ENCODE measurements around the gene MPDZ.
A peak's percentile ranks its signal among the peaks of the same experiment; 100 is the strongest.

Gene MPDZ, protein sequence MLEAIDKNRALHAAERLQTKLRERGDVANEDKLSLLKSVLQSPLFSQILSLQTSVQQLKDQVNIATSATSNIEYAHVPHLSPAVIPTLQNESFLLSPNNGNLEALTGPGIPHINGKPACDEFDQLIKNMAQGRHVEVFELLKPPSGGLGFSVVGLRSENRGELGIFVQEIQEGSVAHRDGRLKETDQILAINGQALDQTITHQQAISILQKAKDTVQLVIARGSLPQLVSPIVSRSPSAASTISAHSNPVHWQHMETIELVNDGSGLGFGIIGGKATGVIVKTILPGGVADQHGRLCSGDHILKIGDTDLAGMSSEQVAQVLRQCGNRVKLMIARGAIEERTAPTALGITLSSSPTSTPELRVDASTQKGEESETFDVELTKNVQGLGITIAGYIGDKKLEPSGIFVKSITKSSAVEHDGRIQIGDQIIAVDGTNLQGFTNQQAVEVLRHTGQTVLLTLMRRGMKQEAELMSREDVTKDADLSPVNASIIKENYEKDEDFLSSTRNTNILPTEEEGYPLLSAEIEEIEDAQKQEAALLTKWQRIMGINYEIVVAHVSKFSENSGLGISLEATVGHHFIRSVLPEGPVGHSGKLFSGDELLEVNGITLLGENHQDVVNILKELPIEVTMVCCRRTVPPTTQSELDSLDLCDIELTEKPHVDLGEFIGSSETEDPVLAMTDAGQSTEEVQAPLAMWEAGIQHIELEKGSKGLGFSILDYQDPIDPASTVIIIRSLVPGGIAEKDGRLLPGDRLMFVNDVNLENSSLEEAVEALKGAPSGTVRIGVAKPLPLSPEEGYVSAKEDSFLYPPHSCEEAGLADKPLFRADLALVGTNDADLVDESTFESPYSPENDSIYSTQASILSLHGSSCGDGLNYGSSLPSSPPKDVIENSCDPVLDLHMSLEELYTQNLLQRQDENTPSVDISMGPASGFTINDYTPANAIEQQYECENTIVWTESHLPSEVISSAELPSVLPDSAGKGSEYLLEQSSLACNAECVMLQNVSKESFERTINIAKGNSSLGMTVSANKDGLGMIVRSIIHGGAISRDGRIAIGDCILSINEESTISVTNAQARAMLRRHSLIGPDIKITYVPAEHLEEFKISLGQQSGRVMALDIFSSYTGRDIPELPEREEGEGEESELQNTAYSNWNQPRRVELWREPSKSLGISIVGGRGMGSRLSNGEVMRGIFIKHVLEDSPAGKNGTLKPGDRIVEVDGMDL (N-terminal part only)

DNA sequence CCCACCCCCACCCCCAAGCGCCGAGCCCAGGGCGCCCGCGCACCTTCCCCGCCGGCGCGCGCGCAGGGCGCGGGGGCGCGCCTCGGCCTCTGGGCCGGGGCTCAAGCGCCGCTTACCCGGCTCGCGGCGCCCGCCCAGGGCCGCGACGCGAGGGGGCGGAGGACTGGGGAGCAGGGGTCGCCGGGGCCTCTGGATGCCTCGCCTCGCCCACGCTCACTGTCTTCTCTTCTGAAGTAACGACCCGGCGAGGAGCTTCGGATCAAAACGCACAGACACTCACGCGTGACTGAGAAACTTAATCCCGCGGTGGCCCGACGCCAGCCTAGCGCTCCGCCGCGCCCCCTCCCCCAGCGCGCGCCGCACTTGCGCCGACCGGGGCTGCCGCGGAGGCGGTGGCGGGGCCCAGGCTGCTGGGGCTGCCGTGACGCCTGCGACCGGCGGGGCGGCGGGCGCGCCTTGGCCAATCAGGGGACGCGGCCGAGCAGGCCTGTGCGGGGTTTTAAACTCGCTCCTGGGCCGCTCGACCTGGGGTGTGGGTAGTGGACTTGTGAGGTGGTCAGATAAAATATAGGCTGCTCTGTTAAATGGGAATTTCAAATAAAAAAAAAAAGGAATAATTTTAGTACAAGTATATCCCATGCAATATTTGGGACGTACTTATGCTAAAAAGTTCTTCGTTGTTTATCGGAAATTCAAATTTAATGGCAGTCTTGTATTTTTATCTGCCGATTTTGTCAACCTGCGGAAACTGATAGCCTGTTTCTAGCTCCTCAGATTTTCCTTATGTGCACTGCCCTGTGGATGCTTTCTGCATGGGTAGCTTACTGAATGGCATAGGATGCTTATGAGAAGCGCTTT lies at the start of gene MPDZ:
Gene MPDZ, minus strand, starts transcription at position 409 of the 858 bp plus-strand sequence. CDS start 29,377 bp downstream, outside the sequence.
- DNase-seq (ENCODE audit: low spot score), result peak; percentile 95

DNA sequence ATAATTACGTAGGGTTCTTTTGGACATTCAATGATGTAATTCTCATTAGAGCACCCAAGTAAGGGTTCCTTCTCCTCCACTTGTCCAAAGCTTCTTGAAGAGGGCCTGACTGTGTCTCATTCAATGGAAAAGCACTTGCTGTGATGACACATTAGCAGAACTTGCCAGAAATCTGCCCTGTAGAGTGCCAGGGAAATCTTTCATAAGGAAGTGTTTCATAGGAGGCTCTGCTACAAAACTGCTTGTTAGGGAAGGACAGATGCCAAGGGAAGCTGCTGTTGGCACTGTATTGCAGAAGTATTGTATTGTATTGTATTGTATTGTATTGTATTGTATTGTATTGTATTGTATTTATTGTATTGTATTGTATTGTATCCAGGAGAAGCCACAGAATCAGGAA lies 45.5 kb upstream of the MPDZ start:
- DNase-seq (ENCODE audit: low spot score), result no peak

DNA sequence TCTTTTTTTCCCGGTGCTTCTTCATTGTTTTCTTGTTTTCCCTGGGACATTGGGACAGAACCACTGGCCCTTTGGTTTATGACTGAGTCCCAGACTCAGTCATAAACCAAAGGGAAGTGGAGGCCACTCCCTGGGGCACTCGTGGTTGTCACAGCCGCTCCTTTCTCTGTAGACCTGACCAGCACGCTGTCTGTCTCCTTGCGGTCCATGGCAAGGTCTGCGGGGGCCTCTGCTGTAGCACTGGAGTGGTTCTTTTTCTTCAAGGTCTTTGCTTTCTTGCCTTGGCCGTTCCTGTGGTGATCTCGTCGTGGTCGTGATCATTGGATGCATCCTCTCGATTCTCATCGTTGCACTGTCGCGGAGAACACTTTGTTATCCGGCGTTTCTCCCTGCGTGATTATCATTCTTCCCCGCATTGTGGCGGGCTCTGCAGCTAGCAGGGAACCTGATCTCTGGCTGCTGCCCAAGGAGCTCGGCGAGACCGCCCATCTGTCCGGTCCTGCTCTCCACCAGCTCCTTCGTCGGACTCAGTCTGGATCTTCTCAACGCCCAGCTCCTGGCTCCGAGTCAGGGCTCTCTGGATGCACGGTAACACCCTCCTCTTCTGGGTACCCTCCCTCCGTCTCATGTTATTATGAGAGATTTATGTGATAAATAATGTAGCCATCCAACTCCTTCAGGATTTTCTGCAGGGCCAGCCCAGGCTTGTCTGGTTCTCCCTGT lies 43.5 kb upstream of the MPDZ start:
- DNase-seq (ENCODE audit: low spot score), result no peak

DNA sequence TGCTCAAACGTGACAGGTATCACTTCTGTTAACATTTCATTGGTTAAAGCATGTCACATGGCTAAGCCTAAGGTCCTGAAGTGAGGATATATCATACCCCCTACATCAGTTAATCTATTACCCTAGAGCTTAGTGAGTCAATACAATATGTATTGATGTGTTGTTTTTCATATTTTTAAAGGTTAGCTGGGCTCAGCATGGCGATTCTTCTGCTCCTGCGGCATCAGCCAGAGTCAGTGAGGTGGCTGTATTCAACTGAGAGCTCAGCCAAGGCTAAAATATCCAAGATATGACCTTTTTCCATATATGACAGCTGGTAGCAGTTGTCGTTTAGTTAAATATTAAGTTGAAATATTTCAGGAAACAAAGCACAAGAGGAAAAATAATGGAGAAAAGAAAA lies 38.5 kb upstream of the MPDZ start:
- no peak for DNase-seq (ENCODE audit: low spot score)

DNA sequence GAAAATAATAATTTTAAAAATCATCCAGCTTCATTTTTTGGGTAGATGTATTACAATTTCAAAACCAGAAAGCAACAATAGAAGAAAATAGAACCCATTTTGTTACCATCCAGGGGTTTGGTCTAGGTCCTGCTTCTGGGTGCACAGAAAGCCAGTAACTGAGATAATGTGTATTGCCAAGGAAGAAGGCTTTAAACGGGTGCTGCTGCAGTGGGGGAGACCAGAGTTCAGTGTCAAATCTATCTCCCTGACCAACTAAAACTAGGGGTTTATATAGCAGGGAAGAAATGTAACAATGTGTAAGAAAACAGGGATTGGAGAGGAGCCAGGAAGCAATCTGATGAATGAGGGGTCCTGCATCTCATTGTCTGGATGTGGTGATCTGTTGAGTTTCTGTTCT lies 17.5 kb upstream of the MPDZ start:
- DNase-seq (ENCODE audit: low spot score), result no peak

DNA sequence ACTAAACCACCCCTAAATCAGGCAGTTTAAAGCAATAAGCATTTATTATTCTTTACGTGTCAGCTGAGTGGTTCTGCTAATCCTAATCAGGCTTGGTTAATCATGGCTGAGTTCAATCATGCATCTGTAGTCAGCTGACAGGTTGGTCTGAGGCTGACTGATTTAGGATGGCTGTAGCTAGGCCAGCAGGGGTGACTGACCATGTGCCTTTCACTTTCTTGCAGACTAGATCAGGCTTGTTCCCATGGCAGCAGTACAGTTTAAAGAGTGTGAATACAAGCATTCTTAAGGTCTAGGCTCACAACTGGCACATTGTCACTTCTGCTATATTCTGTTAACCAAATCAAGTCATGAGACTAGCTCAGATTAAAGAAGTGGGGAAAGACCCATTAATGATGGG lies 16.1 kb upstream of the MPDZ start:
- DNase-seq (ENCODE audit: low spot score), result peak; percentile 22

DNA sequence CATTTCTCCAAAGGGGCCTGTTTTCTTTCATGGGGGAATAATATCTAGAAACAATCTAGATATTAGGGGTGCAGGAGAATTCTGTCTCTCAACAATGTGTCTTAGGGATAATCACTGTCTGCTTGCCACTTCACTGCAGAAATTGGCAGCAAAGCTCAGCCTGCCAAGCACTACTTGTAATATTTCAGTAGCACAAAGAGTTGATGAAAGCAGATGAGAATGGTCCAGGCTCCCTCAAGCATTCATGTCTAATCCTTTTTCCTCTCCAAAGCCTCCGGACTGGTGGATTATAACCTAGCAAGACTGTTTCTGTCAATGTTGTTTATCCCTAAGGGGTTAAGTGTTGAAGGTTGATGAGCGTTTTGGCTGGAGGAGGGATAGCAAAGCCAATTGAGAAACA lies 13.3 kb upstream of the MPDZ start:
- no peak for DNase-seq (ENCODE audit: low spot score)

DNA sequence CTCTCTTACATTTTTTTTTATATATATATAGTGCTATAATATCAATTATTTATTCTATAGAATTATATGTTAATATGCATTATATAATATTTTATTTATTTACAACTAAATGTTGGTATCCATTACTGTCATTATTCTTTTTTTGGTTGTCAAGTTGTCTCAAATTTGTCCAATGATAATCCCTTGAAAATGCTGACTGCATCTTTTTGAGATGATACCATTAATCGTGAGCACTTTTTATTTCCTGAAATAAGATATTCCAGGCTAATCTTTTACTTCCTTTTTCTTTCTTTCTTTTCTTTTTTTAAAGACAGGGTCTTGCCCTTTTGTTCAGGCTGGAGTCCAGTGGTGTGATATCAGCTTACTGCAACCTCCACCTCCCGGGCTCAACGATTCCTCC lies 12.7 kb upstream of the MPDZ start:
- DNase-seq (ENCODE audit: low spot score), result no peak

DNA sequence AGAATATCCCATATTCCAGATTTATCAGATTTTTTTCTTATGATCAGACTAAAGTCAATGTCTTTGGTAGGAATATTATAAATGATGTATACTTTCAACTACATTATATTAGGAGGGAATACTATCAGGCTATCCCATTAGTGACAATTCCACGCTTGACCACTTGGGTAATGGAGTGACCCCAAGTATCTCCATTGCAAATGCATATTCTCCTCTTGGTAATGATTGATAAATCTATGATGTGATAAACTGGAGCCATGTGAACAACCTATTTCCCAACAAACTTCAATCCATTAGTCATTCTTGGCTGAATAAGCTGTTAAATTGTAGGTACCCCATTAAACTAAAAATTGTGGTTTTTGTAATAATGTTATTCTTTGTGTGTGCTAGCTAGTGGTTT lies 12.2 kb upstream of the MPDZ start:
- DNase-seq (ENCODE audit: low spot score), result no peak

DNA sequence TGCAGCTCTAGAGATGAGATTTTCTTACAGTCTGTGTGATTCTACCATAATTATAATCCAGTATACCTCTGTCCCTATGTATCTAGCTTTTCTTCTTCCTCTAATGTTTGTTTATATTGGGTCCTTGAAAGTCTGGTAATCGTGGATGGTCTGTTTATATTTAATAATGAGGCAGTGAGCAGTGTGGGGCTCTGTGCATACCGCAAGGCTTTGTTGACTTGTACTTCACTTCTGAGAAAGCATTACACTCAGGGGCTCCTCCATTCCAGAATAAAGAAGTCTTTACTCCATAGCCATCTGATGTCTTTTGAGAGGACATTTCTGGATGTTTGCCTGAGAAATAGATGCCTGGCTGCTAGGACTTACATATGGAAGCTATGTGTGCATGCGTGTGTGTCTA lies 4.5 kb upstream of the MPDZ start:
- no peak for DNase-seq (ENCODE audit: low spot score)

DNA sequence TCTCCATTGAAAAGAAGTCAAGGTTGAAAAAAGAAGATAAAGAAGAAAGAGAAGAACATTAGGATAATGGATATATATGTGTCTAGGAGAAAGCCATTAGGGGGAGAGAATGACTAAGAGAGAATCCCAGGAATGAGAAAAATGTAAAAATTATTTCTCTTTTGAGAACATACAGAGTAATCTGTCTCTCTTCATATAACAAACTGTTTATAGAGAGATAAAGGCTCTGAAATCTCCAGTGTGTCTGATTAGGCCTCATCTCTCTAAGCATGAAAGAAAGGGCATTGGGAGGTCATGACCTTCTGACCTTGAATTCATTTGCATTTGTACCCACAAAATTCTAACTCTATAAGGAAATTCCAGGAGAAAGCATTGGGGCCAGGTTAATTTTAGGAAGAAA lies 3.5 kb upstream of the MPDZ start:
- no peak for DNase-seq (ENCODE audit: low spot score)

DNA sequence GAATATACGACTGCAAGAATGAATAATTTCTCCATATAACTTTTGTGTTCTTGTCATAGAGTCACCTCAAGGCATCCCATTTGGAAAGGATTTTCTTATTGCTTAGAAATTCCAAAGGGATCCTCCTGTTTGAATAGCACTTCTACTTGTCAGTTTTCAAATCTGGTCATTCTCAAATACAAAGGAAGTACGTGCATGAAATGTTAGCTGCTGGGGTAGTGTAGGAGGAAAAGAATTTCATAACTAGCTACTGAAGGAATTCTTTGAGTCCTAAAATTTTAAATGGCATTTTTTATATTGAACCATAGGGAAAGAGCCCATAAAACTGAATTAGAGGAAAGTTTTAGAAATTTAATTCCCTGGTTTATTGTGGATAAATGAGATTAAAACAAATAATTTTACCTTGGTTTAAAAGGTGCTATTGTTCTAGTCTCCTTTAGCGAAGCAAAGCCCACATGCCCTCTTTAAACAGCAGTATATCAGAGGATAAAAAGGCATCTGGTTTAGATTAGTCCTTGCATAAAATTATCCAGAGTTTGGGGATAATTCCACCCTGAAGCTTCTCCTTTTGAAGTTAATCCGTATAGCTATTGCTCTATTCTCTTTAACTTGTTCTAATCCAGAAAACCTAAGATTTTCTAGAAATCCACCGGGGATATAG lies 2.0 kb upstream of the MPDZ start:
- DNase-seq (ENCODE audit: low spot score), result no peak

DNA sequence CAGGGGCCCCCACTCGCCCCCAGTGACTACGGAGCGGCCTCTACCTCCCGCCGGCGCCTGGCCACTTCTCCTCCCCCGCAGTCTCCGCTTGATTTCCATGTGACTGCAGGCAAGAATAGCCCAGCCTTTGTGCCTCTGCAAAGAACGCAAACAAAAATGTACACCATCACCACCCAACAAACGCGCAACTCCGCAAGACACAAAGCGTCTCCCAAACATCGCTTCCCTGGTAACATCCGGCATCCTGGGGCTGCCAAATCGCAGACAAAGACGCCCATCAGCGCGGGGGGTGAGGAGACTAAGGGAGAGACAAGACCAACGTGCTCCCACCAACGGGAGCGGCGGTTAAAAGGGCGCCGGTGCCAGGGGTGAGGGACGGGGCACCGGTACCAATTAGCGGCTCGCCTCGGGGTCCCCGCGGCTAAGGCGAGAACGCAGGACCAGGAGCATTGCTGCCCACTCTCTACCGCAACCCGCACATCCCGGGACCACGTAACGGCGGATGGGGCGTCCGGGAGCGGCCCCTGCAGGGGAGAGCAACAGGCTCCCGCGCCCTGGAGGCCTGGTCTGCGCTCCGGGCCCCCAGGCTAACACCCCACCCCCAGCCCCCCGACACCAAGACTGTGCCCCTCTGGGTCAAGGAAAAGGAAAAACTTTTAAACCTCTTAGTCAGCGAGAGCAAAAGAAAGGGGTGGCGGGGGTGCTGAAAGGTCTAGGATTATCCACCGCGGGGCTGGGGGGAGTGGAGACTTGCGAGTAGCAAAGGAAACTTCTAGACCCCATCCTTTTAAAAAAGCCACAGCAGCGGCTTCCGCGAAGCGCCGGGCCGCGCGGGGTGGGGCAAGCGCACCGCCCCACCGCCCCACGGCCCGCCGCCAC lies 885 bp downstream of the MPDZ start:
- DNase-seq (ENCODE audit: low spot score), result peak; percentile 74

DNA sequence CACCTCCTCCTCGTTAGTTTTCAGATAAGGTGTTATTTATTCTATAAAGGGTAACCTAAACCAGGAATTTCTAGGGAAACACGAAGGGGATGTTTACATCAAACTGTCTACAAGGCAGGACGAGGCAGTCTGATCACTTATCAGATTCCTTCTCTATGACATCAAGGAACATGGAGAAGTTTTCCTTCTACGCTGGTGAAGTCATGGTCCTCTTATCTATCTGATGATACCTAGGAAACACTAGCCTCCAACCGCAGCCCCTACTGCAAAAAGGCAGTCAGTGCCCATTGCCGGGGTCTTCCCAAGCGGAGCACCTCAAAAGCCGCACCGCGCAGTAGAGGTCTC lies 1.5 kb downstream of the MPDZ start:
- DNase-seq (ENCODE audit: low spot score), result no peak

DNA sequence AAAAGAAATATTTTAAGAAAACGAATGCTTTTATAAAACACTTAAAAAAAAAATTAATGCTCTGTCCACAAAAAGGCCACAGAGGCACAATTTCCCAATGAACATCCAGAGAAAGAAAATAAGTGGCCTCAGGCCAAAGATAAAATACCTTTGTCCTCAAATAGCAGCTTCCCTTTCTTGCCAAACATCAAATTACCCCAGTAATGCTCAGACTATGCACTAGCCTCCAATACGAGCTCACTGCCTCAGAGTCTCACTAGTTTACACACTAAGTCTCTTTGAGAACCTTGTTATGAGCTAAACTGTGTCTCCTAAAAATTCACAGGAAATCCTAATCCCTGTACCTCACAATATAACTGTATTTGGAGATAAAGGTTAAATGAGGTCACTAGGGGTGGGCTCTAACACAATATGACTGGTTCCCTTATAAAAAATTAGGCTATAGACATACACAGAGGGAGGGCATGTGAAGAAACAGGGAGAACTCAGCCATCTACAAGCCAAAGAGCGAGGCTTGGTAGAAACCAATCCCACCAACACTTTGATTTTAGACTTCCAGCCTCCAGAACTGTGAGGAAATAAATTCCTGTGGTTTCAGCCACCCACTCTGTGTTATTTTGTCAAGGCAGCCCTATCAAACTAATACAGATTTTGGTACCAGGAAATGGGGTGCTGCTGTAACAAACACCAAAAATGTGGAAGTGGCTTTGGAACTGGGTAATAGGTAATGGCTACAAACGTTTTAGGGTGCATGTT lies 4.4 kb downstream of the MPDZ start:
- DNase-seq (ENCODE audit: low spot score), result no peak

DNA sequence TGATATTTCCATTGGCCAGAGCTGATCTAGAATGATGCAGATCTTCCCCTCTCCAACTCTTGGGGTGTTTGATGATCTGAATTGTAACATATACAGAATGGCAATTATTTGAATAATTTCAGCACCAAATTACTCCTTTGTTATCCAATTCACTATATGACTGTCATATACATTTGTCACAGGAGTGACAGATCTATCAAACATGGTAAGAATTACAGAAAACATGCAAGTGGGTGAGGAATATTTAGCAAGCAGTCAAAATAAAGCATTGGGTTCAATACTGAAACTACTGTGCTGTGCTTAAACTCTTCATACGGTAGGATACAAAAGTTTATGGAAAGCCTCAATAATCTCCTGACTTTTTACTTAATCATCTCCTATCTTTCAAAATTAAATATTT lies 8.8 kb downstream of the MPDZ start:
- DNase-seq (ENCODE audit: low spot score), result no peak

DNA sequence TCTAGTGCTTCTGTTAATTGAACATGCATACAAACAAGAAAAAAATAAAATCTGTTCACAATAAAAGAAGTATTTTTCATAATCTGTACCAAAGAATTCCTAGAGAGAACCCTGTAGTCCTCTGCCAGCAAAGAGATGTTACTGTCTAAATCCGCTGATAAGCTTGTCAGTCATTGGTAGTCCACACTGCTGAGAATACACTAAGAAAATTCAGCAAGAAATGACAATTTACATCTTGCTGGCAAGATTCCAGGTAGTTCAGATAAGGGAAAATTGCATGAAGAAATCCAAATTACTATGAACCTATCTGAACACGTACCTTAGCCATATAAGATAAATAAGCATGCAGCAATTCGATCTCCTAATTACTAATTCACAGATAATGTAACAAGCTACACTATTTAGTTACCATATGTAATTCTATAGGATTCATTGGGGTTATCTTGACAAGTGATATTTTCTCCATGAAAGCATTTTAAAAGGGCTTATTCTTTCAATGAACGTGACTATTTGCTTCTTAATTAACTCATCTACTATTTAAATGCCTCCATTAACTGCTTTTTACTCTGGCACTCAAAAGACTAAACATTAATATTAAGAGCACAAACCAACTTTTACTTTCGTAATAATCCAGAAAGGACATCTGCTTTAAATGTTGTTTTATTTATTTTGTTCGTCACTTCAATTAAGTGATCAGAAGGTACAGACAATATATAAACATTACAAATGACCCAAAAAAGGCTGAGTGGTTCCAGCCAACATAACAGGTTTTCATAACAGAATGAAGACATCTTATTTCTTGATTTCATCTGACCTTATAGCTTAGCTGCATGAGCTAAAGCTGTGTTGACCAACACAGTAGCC lies 9.7 kb downstream of the MPDZ start:
- no peak for DNase-seq (ENCODE audit: low spot score)

DNA sequence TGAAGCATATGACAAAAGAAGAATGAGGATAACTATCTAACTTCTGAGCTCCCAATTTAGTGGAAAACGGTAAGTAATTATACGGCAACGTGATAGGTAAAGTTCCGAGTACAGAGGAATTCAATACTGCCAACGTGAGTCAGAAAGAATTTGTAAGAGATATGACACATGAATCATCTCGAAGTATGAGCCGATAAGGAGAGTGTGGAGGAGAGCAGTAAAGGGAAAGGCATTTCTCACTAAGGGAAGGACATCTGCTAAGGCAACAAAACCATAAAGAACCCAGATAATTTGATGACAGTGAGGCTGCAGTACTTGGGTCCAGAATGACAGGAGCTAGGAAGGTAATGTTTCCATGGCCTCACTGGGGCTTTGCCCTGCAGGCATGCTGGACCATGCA lies 11.0 kb downstream of the MPDZ start:
- DNase-seq (ENCODE audit: low spot score), result no peak
